Epithelial cell of esophagus (primary cell): ENCODE measurements around the gene TBX3.

Experiments
- DNase-seq: peaks from one replicate; pipeline ENCODE4 v3.0.0; 2010; ENCODE audit warnings: low read depth
- H3K4me3 ChIP-seq: 2 replicates; pipeline ENCODE4 v1.5.1; 2011; ENCODE audit warnings: mild to moderate bottlenecking, low read length, control low read depth
- TF ChIP-seq, protein P1 (sequence below): IDR thresholded peaks from 2 replicates; pipeline ENCODE4 v1.5.1; 2011; ENCODE audit warnings: low read depth, mild to moderate bottlenecking, low read length, control low read depth, inconsistent platforms; ENCODE audit not compliant: insufficient read depth; ENCODE audit errors: missing control alignments

Gene TBX3

DNA sequence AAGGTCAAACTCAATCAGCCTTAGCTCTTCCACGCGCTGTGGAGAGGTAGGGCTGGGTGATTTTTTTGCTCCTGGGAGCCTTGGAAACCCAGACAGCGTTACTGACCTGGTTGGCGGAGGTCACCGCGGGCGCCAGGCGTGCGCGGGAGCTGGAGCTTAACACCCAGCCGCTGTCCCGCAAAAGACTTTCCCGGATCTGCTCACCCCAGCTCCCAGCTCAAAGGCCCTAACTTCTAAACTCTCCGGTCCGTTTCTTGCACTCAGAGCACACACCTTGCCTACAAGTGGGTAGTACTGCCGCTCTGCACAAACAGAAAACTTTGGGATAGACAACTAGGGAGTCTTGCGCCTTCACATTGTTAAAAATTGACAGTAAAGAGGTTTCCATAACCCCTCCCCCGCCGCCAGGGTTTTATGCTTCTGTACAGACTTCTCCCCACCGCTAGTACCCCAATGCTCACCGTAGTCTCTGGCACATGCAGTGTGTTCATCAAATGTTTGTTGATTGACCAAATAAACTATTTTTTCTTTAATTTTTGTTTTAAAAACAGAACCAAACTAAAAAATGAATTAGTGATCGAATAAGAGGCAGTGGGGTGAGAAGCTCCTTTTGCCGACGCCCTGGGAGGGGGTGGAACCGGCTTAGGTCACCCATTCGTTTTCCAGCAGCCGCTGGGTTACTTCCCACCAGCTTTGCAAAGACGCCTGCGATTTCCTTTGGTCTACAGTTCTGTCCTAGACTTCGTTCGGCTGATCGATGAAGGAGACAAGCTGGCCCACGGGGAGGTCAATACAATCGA is 12.7 kb upstream of the TBX3 start:
- DNase-seq, result no peak
- TF ChIP-seq, protein P1, sequence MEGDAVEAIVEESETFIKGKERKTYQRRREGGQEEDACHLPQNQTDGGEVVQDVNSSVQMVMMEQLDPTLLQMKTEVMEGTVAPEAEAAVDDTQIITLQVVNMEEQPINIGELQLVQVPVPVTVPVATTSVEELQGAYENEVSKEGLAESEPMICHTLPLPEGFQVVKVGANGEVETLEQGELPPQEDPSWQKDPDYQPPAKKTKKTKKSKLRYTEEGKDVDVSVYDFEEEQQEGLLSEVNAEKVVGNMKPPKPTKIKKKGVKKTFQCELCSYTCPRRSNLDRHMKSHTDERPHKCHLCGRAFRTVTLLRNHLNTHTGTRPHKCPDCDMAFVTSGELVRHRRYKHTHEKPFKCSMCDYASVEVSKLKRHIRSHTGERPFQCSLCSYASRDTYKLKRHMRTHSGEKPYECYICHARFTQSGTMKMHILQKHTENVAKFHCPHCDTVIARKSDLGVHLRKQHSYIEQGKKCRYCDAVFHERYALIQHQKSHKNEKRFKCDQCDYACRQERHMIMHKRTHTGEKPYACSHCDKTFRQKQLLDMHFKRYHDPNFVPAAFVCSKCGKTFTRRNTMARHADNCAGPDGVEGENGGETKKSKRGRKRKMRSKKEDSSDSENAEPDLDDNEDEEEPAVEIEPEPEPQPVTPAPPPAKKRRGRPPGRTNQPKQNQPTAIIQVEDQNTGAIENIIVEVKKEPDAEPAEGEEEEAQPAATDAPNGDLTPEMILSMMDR, result no peak
- no peak overlapping the region for H3K4me3 ChIP-seq

DNA sequence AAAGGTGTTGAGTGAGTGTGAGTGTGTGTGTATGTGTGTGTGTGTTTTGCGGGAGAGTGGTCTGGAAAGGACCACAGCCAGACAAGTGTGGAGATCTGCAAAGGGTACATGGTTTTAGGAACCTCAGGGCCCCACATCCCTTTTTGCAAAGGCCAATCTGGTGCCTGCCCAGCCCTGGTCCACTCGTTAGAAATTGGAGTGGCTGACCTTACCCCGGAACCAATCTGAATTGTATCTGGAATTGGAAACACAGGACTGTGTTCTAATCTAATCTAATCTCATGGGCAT is 11.3 kb upstream of the TBX3 start:
- DNase-seq, result no peak
- H3K4me3 ChIP-seq, result no peak overlapping the region
- TF ChIP-seq, protein P1, result no peak

DNA sequence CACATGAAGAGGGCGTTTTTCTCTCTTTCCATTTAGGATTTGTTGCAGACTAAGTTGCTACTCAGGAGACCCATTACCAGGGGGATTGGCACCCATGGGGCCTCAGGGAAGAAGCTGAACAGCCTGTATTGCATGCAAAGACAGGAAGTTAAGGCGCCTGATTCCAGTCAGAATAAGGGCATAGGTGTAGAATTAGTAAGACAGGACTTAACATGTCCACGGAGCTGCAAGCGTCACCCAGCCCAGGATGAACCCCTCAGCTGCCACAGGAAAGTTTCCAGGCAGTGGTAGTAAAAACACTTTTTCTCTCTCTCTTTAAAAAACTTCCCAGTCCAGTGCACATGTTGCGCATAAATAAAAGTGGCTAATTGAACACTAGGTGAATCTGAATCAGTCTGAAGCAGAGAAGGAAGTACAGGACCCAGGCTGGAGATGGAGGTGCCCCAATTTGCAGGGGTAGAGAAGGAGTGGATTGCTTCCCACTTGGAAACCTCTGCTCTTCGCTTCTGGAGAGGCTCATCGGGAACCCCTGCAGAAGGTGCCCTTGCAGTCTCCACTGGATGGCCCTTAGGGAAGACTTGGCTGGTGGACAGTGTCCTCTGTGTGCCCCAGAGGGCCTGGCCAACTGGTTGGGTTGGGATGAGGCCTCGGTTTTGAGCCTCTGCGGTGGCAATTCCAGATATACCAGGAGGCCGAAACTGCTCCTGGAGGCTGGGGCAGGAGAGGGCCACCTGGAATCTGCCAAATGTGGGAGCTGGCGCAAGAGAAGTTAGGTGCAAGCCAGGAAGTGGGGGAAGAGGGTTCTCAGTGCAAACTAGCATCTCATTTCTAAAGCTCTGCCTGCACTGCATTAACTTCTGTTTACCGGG is 10.7 kb upstream of the TBX3 start:
- TF ChIP-seq, protein P1, result no peak
- H3K4me3 ChIP-seq, result no peak overlapping the region
- DNase-seq, result peak; percentile 39

- TF ChIP-seq, protein P1, result no peak
- DNase-seq, result no peak
- no peak overlapping the region for H3K4me3 ChIP-seq
Observed at GRCh38 chr12:114693532-114693931, 9.6 kb upstream of the TBX3 start.

- TF ChIP-seq, protein P1, result no peak
- H3K4me3 ChIP-seq, result peak overlapping the region; percentile 46
- no peak for DNase-seq
Observed at GRCh38 chr12:114693059-114693531, 9.1 kb upstream of the TBX3 start.

DNA sequence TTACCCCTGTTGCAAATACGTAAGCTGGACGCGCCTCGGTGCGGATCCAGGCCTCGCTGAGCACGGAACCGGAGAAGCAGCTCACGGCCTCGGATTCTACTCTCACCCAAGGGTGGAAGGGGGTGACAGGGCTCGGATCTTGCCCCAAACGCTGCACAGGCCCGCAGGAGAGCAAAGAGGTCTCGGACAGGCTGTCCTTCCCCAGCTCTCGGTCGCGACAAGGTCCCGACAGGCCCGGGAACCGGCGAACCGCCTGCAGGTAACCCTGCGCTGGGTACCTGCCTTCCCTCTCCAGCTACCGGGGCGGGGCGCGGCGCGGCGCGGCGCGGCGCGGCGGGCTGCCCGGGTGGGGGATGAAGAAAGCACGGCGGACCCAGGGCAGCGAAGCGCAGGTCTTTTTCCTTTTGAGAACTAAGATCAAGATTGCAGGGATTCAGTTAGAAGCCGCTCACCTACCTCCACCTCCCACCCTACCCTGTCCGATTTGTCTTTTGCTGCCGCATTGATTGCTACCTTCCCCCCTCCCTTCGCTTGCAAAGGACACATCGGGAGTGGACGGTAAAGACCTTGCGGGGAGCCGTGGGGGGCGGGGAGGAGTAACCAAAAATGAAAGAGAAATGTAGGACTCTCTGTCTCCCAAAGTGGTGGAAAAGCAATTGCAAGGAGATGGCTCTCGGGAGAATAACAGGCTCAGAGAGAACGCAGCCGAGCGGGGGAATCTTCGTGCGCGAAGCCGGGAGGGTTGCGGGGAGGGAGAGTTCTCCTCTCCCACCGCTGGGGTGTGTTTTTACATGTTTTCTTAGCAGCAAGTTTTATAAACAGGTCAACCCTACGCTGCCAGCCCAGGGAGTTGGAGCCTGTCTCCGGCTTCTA is 8.4 kb upstream of the TBX3 start:
- peak overlapping the region; percentile 46 for H3K4me3 ChIP-seq

More for the DNA sequence above, 8.4 kb upstream of the TBX3 start:
- no peak for DNase-seq
- TF ChIP-seq, protein P1, result no peak
